GM21786 (cell line): ENCODE results near the gene GNA12.
"Not testable (repeated sequence)": the region's sequence is repeated elsewhere in the genome, so short reads cannot be mapped to it uniquely, and the experiment has no call there.

Experiments
- ATAC-seq: cut with Tn5 transposase; IDR thresholded peaks from one replicate; pipeline ENCODE4 v1.9.1; 2021; ENCODE audit not compliant: unreplicated experiment

Gene GNA12

GRCh38 chr7:2864999-2865670 lies 21.0 kb upstream of the GNA12 start:
- no peak for ATAC-seq

- ATAC-seq: no peak
These were observed 20.3 kb upstream of the GNA12 start for GRCh38 chr7:2864204-2864985.

- peak; percentile 96 for ATAC-seq
These were observed 19.5 kb upstream of the GNA12 start for GRCh38 chr7:2863461-2864066.

DNA sequence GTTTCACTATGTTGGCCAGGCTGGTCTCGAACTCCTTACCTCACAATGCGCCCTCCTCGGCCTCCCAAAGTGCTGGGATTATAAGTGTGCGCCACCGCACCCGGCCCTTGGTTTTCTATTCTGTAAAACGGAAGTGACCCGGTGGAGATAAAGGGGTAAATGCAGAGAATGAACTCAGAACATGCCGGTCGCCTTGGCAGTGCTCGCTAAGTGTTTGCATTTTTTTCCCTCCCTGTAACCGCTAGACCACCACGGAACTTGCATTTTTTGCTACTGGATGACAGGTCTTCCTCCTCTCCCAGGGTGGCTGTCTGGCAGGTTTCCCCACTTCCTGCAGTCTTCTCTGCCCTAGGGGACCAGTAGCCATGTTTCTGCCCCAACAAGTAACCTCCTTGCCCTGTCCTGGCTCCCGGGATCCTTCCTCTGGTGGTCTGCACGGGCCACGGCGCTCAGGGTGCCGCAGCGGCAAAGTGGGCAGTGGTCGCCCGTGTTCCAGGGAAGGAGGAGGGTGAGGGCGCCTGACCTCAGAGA lies 18.8 kb upstream of the GNA12 start:
- no peak for ATAC-seq

DNA sequence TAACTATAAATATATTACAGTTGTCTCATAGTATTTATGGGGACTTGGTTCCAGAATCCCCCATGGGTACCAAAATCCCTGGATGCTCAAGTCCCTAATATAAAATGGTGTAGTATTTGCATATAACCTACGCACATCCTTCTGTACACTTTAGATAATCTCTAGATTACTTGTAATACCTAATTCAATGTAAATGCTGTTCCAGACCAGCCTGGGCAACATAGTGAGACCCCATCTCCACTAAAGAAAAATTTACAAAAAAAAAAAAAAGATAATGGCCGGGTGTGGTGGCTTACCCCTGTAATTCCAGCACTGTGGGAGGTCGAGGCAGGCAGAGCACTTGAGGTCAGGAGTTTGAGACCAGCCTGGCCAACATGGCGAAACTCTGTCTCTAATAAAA lies 17.4 kb upstream of the GNA12 start:
- no peak for ATAC-seq

GRCh38 chr7:2860627-2861133 lies 16.6 kb upstream of the GNA12 start:
- ATAC-seq: no peak

GRCh38 chr7:2859952-2860351 lies 15.8 kb upstream of the GNA12 start:
- no peak for ATAC-seq

DNA sequence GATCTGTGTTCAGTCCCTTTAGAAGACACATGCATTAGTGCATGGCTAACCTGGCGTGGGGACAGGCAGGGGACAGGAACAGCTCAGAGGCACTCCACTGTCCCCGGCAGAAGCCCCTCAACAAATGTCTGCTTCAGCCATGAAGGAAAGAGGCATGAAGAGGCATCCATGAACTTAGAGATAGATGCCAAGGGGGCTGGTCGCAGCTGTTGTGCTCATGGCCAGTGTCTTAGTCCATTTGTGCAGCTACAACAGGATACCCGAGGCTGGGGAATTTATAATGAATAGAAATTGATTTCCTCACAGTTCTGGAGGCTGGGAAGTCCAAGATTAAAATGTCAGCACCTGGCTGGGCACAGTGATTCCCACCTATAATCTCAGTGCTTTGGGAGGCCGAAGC lies 14.5 kb upstream of the GNA12 start:
- ATAC-seq: no peak

GRCh38 chr7:2856388-2857169 lies 12.5 kb upstream of the GNA12 start:
- ATAC-seq: no peak

GRCh38 chr7:2855386-2855785 lies 11.3 kb upstream of the GNA12 start:
- ATAC-seq: no peak

DNA sequence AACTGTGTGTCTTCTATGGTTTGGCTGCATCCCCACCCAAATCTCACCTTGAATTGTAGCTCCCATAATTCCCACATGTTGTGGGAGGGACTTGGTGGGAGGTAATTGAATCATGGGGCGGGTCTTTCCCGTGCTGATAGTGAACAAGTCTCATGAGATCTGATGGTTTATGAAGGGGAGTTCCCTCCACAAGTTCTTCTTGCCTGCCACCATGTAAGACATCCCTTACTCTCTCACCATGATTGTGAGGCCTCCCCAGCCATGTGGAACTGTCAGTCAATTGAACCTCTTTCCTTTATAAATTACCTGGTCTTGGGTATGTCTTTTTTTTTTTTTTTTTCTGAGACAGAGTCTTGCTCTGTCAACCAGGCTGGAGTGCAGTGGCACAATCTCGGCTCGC lies 9.4 kb upstream of the GNA12 start:
- not testable (repeated sequence) for ATAC-seq

DNA sequence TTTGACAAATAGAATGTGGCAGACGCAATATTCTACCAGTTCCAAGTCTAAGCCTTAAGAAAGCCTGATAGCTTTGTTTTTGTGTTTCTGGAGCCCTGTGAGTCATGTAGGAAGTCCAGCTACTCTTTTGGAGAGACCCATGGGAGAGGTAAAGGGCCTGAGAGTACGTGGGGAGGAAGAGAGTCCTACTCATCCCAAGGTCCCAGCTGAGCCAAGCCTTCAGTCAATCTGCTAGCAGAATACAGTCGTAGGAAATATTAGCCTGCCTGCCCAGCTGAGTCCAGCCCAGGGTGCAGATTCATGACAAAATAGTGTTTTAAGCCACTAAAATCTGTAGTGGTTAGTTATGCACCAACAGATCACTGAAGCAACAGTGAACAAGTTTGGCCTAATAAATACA lies 9.0 kb upstream of the GNA12 start:
- no peak for ATAC-seq

GRCh38 chr7:2851497-2851896 lies 7.4 kb upstream of the GNA12 start:
- ATAC-seq: peak; percentile 71

- no peak for ATAC-seq
These were observed 6.0 kb upstream of the GNA12 start for GRCh38 chr7:2849941-2850766.

DNA sequence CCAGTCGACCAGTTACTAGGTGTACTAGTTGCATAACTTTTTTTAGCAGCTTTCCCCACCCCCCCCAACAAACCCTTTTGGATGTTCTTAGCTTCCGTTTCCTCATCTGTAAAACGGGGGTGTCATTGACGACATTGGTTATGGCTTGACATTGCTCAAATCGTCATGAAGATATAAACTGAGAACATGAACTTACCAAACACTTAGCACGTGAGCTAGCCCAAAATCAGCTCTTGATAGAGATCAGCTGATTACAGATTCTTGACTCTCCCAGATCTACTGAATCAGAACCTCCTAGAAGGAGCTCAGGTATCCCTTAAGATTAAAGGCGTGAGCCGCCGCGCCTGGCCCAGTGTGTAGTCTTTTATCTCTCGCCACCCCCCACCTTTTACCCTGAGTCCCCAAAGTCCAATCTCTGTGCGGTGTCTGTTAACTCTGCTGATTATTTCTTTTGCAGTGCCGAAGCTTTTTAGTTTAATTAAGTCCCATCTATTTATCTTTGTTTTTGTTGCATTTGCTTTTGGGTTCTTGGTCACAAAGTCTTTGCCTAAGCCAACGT lies 1.0 kb upstream of the GNA12 start:
- ATAC-seq: no peak

DNA sequence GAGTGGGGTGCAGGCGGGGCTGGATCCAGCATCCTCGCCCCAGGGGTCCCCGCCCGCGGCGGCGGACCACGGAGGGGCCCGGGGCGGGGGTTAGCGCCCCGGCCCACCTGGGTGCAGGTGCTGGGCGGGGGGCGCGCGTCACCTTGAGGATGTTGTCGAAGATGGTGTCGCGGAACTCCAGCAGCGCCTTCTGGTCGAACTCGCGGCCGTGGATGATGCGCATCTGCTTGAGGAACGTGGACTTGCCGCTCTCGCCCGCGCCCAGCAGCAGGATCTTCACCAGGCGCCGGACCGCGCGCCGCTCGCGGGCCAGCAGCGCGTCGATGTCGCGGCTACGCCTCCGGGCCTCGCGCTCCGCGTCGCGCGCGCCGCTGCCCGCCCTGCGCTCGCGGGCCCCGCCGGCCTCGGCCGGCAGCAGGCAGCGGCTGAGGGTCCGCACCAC lies 376 bp downstream of the GNA12 start:
- peak; percentile 16 for ATAC-seq

- ATAC-seq: no peak
These were observed 870 bp downstream of the GNA12 start for GRCh38 chr7:2843191-2843685.

DNA sequence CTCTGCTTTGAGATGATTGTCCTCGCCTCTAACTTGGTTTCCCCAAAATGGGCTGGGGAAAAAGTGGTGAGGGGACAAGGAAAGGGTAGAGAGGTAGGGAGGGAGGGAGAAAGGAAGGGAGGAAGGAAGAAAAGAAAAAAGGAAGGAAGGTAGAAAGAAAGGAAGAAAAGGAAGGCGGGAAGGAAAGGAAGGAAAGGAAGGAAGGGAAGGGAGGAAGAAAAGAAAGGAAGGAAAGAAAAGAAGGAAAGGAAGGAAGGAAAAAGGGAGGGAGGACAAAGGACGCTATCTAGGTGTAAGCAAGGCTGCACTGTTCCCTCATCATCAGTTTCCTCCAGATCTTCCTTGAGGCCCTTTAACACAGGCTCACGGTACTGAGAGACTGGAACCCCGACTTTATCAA lies 2.2 kb downstream of the GNA12 start:
- no peak for ATAC-seq

DNA sequence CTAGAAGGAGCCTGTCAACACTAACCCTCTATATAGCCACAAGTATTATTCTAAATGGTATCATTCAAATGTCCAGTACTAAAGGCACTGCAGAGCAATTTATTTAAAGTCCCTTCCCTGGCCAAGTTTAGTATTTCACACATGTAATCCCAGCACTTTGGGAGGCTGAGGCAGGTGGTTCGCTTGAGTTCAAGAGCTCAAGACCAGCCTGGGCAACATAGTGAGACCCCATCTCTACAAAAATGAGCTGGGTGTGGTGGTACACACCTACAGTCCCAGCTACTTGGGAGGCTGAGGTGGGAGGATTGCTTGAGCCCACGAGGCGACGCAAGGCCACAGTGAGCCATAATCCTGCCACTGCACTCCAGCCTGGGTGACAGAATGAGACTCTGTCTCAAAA lies 3.6 kb downstream of the GNA12 start:
- no peak for ATAC-seq
